ENCODE results near the gene AGAP1. TPM values are rescaled to one million over a fixed set of nuclear protein-coding genes. Genes with fewer than 3 reads are reported as not detected.

AGAP1 gene
- total RNA-seq, 3 donors from 2014 or later (not counting 1 experiment from before 2014, with no cell fraction given) = 42.0 to 56.4 (median 45.7) TPM

DNA sequence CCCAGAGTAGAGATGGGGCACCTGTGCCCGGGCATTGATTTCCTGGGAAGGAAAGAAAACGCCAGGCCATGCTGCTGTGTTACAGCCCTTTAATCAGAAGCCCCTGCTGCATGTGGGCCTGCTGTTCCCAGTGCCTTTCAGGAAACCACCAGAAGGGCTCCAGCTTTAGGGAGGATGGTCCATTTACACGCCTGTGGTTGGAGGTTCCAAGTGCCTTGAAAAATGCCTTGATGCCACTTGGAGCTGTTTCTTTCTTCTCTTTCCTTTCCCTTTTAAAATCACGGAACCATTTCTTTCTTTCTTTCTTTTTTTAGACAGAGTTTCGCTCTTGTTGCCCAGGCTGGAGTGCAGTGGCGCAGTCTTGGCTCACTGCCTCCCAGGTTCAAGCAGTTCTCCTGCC is 60.5 kb downstream of the AGAP1 start:
- Histone ChIP-seq H3K27me3 (ENCODE audit: control insufficient read depth, insufficient read depth, low read length) (no peaks in the 10 kb centered on the region), H3K36me3 (ENCODE audit: control insufficient read depth, insufficient read depth, low read length) (no peaks in the 10 kb centered on the region), H3K4me1 (ENCODE audit: control insufficient read depth, insufficient read depth, low read length) (no peaks in the 10 kb centered on the region), H3K27ac (ENCODE audit: low read length) (no peak overlapping the region), H3K4me3 (ENCODE audit: low read length) (no peak overlapping the region), H3K9me3 (ENCODE audit: control insufficient read depth, insufficient read depth, low read length) (no peaks in the 10 kb centered on the region)
- H3K27ac Mint-ChIP-seq = no peak overlapping the region
- no peaks in the 10 kb centered on the region for H3K36me3 Mint-ChIP-seq
- intact Hi-C loops (cut with micrococcal nuclease) = no loop called here
- peaks cover 16 to 52% of the 10 kb centered on the region in 2 donors for H3K27me3 Mint-ChIP-seq (ENCODE audit: low read depth in 2 of 2)
- no peak for DNase-seq
- ATAC-seq = no peak
- H3K4me3 Mint-ChIP-seq = no peak overlapping the region
- no peaks in the 10 kb centered on the region for H3K9me3 Mint-ChIP-seq
- no peaks in the 10 kb centered on the region for H3K4me1 Mint-ChIP-seq
- WGBS (ENCODE audit: insufficient coverage) = 82% methylated on average over 6 of the region's 6 CpGs
- TF ChIP-seq, protein P1, sequence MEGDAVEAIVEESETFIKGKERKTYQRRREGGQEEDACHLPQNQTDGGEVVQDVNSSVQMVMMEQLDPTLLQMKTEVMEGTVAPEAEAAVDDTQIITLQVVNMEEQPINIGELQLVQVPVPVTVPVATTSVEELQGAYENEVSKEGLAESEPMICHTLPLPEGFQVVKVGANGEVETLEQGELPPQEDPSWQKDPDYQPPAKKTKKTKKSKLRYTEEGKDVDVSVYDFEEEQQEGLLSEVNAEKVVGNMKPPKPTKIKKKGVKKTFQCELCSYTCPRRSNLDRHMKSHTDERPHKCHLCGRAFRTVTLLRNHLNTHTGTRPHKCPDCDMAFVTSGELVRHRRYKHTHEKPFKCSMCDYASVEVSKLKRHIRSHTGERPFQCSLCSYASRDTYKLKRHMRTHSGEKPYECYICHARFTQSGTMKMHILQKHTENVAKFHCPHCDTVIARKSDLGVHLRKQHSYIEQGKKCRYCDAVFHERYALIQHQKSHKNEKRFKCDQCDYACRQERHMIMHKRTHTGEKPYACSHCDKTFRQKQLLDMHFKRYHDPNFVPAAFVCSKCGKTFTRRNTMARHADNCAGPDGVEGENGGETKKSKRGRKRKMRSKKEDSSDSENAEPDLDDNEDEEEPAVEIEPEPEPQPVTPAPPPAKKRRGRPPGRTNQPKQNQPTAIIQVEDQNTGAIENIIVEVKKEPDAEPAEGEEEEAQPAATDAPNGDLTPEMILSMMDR (IDR thresholded peaks at IDR 0.05) = no peak

DNA sequence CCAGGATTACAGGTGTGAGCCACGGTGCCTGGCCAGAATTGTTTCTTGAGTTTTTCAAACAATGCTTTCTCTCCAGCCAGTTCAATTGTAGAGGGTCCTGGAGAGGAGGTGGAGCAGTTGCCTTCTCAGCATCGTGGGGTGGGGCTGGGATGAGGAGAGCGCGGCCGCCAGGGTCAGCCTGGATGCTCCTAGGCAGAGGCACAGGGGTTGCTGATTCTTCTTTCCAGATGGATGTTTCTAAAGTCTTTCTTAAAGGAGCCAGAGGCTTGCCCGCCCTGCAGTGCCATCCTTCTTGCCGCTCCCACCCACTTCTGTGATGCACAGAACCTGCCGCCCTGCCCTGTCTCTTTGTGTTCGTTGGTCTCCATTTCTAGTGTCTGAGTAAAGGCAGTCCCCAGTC is 61.1 kb downstream of the AGAP1 start:
- intact Hi-C loops (cut with micrococcal nuclease) = no loop called here
- H3K36me3 ChIP-seq (ENCODE audit: control insufficient read depth, insufficient read depth, low read length) = no peaks in the 10 kb centered on the region
- TF ChIP-seq, protein P1 (IDR thresholded peaks at IDR 0.05) = no peak
- no peaks in the 10 kb centered on the region for H3K4me1 ChIP-seq (ENCODE audit: control insufficient read depth, insufficient read depth, low read length)
- H3K9me3 ChIP-seq (ENCODE audit: control insufficient read depth, insufficient read depth, low read length) = no peaks in the 10 kb centered on the region
- Mint-ChIP-seq H3K4me3 (no peak overlapping the region), H3K36me3 (no peaks in the 10 kb centered on the region), H3K27ac (no peak overlapping the region), H3K4me1 (no peaks in the 10 kb centered on the region), H3K9me3 (no peaks in the 10 kb centered on the region), H3K27me3 (ENCODE audit: low read depth in 2 of 2) (peaks cover 16 to 46% of the 10 kb centered on the region in 2 donors)
- H3K4me3 ChIP-seq (ENCODE audit: low read length) = no peak overlapping the region
- H3K27me3 ChIP-seq (ENCODE audit: control insufficient read depth, insufficient read depth, low read length) = no peaks in the 10 kb centered on the region
- no peak for DNase-seq
- no peak overlapping the region for H3K27ac ChIP-seq (ENCODE audit: low read length)
- WGBS (ENCODE audit: insufficient coverage) = 89% methylated on average over 9 of the region's 9 CpGs
- no peak for ATAC-seq

DNA sequence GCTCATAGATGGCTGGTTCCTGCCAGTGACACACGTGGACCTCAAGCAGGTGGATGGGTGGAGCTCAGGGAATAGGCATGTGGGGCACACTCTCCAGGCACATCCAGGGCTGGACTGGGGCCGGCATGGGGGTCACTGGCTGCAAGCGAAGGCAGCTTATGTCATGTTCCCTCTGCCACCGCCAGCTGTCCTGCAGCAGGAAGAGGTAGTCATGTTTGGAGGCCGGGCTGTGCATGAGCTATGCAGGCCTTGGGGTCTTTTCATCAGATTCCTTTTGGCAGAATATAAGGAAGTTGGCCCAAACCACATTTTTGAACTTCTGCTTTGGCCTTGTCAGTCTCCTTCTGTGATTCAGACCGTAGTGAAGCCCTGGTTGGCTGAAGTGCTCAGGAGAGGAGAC is 61.5 kb downstream of the AGAP1 start:
- H3K4me3 Mint-ChIP-seq = no peak overlapping the region
- H3K27ac Mint-ChIP-seq = no peak overlapping the region
- ATAC-seq = no peak
- H3K4me1 Mint-ChIP-seq = no peaks in the 10 kb centered on the region
- H3K9me3 Mint-ChIP-seq = no peaks in the 10 kb centered on the region
- Histone ChIP-seq H3K4me1 (ENCODE audit: control insufficient read depth, insufficient read depth, low read length) (no peaks in the 10 kb centered on the region), H3K27ac (ENCODE audit: low read length) (no peak overlapping the region), H3K4me3 (ENCODE audit: low read length) (no peak overlapping the region), H3K27me3 (ENCODE audit: control insufficient read depth, insufficient read depth, low read length) (no peaks in the 10 kb centered on the region), H3K9me3 (ENCODE audit: control insufficient read depth, insufficient read depth, low read length) (no peaks in the 10 kb centered on the region), H3K36me3 (ENCODE audit: control insufficient read depth, insufficient read depth, low read length) (no peaks in the 10 kb centered on the region)
- TF ChIP-seq, protein P1 (IDR thresholded peaks at IDR 0.05) = no peak
- intact Hi-C loops (cut with micrococcal nuclease) = no loop called here
- no peak for DNase-seq
- 9% methylated on average over 6 of the region's 6 CpGs for WGBS (ENCODE audit: insufficient coverage)
- no peaks in the 10 kb centered on the region for H3K36me3 Mint-ChIP-seq
- H3K27me3 Mint-ChIP-seq (ENCODE audit: low read depth in 2 of 2) = peaks cover 20 to 42% of the 10 kb centered on the region in 2 donors

DNA sequence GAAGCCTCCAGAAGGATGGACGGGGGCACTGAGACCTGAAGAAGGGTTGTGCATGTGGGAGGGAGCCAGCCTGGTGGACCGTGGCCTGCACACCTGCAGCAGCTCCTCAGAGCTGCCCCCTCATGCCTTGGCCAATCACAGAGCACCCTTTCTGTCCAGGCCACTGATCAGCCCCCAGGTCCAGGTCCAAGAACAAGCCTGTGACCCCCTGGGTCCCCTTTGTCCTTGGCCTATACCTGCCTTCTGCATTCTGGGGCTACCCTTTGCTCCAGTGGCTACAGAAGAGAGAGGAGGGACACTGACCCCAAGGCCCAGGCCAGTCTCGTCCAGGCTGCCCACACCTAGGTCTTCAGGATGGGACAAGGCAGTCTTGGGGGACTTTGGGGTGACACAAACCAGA is 62.2 kb downstream of the AGAP1 start:
- Mint-ChIP-seq H3K4me1 (no peaks in the 10 kb centered on the region), H3K4me3 (no peak overlapping the region), H3K27me3 (ENCODE audit: low read depth in 2 of 2) (peaks cover 19 to 40% of the 10 kb centered on the region in 2 donors), H3K9me3 (no peaks in the 10 kb centered on the region), H3K36me3 (no peaks in the 10 kb centered on the region), H3K27ac (no peak overlapping the region)
- Histone ChIP-seq H3K4me1 (ENCODE audit: control insufficient read depth, insufficient read depth, low read length) (no peaks in the 10 kb centered on the region), H3K27me3 (ENCODE audit: control insufficient read depth, insufficient read depth, low read length) (no peaks in the 10 kb centered on the region), H3K9me3 (ENCODE audit: control insufficient read depth, insufficient read depth, low read length) (no peaks in the 10 kb centered on the region), H3K27ac (ENCODE audit: low read length) (no peak overlapping the region), H3K4me3 (ENCODE audit: low read length) (no peak overlapping the region), H3K36me3 (ENCODE audit: control insufficient read depth, insufficient read depth, low read length) (no peaks in the 10 kb centered on the region)
- TF ChIP-seq, protein P1 (IDR thresholded peaks at IDR 0.05) = no peak
- ATAC-seq (no peak), DNase-seq (no peak)
- intact Hi-C loops (cut with micrococcal nuclease) = no loop called here
- WGBS (ENCODE audit: insufficient coverage) = 58% methylated on average over 3 of the region's 3 CpGs

Data from natural killer cell (primary cell).